ENCODE measurements around the gene BCL10. TPM values are rescaled to one million over a fixed set of nuclear protein-coding genes. Genes with fewer than 3 reads are reported as not detected.

BCL10 gene
- total RNA-seq, 2 experiments from 2014 or later, result 50.0 to 52.0 TPM

DNA sequence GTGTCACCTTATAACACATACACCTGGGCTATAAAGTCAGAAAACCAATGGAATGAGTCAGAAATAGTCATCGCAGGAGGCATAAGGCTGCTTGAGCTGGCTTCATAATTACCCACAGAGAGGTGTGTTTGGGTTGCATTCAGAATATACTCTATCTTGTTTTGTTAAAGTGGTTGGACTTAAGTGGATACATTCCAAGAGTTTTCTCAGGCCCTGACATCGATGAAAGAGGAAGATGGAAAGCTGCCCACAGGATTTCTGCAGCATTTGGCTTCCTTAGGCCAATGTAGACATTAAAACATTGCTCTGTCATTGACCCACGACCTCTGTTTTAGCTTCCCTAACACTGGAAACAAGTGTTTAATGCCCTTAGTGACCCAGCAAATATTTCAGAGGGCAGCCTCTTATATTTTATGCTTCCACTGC lies 18.6 kb upstream of the BCL10 start:
- Histone ChIP-seq H3K9me3 (ENCODE audit: control insufficient read depth in 1 of 2, insufficient read depth in 1 of 2, low read length in 2 of 2) (no peaks in the 10 kb centered on the region), H3K36me3 (ENCODE audit: insufficient read depth, low read length) (no peaks in the 10 kb centered on the region), H3K4me1 (ENCODE audit: insufficient read depth, low read length) (peaks cover 13% of the 10 kb centered on the region), H3K4me3 (ENCODE audit: low read length) (no peak overlapping the region), H3K27me3 (ENCODE audit: control insufficient read depth in 1 of 2, insufficient read depth in 2 of 2, low read length in 2 of 2) (no peaks in the 10 kb centered on the region), H3K27ac (ENCODE audit: low read depth in 1 of 2, low read length in 2 of 2) (no peak overlapping the region)
- intact Hi-C loops (cut with DNase I, micrococcal nuclease), result no loop called here
- H3K27ac Mint-ChIP-seq, result no peak overlapping the region
- no peak for DNase-seq
- TF ChIP-seq, protein P1, sequence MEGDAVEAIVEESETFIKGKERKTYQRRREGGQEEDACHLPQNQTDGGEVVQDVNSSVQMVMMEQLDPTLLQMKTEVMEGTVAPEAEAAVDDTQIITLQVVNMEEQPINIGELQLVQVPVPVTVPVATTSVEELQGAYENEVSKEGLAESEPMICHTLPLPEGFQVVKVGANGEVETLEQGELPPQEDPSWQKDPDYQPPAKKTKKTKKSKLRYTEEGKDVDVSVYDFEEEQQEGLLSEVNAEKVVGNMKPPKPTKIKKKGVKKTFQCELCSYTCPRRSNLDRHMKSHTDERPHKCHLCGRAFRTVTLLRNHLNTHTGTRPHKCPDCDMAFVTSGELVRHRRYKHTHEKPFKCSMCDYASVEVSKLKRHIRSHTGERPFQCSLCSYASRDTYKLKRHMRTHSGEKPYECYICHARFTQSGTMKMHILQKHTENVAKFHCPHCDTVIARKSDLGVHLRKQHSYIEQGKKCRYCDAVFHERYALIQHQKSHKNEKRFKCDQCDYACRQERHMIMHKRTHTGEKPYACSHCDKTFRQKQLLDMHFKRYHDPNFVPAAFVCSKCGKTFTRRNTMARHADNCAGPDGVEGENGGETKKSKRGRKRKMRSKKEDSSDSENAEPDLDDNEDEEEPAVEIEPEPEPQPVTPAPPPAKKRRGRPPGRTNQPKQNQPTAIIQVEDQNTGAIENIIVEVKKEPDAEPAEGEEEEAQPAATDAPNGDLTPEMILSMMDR (IDR thresholded peaks at IDR 0.05), result no peak
- no peaks in the 10 kb centered on the region for H3K9me3 Mint-ChIP-seq
- POLR2A ChIA-PET, result no interaction called here
- H3K36me3 Mint-ChIP-seq (ENCODE audit: low read depth), result no peaks in the 10 kb centered on the region
- H3K4me3 Mint-ChIP-seq, result no peak overlapping the region
- CTCF ChIA-PET, result no interaction called here
- ATAC-seq (ENCODE audit: poor library complexity), result no peak
- H3K4me1 Mint-ChIP-seq (ENCODE audit: low read depth), result peaks cover 10% of the 10 kb centered on the region
- H3K27me3 Mint-ChIP-seq, result no peaks in the 10 kb centered on the region

DNA sequence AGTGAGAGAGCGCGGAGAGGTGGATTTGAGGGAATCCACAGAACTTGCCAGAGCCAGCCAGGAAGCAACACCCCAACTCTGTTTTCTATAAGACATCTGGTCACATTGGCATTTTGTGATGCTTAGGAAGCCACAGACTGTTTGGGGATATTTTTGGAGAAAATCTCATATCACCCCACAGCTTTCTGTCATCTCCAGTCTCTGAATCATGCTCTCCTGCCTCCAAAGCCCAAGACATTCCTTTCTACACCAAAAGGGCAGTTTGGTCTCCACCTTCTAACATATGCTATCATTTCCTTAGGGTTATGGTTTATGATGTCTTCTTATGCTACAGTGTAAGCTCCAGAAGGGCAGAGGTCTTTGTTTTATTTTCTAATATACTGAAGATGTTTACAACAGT lies 14.4 kb upstream of the BCL10 start:
- ChIA-PET POLR2A (interaction anchor here (1.4 kb wide), 1 partner anchor 15 kb away, joined by 3 read pairs; the partner anchor contains the start of gene BCL10), CTCF (no interaction called here)
- intact Hi-C loops (cut with DNase I, micrococcal nuclease), result no loop called here
- Mint-ChIP-seq H3K4me1 (ENCODE audit: low read depth) (no peaks in the 10 kb centered on the region), H3K9me3 (no peaks in the 10 kb centered on the region), H3K27ac (no peak overlapping the region), H3K27me3 (no peaks in the 10 kb centered on the region), H3K4me3 (no peak overlapping the region), H3K36me3 (ENCODE audit: low read depth) (no peaks in the 10 kb centered on the region)
- no peak overlapping the region for H3K4me3 ChIP-seq (ENCODE audit: low read length)
- no peak overlapping the region for H3K27ac ChIP-seq (ENCODE audit: low read depth in 1 of 2, low read length in 2 of 2)
- no peak for ATAC-seq (ENCODE audit: poor library complexity)
- H3K9me3 ChIP-seq (ENCODE audit: control insufficient read depth in 1 of 2, insufficient read depth in 1 of 2, low read length in 2 of 2), result no peaks in the 10 kb centered on the region
- TF ChIP-seq, protein P1 (IDR thresholded peaks at IDR 0.05), result no peak
- H3K27me3 ChIP-seq (ENCODE audit: control insufficient read depth in 1 of 2, insufficient read depth in 2 of 2, low read length in 2 of 2), result no peaks in the 10 kb centered on the region
- DNase-seq, result no peak
- H3K36me3 ChIP-seq (ENCODE audit: insufficient read depth, low read length), result no peaks in the 10 kb centered on the region
- no peaks in the 10 kb centered on the region for H3K4me1 ChIP-seq (ENCODE audit: insufficient read depth, low read length)

DNA sequence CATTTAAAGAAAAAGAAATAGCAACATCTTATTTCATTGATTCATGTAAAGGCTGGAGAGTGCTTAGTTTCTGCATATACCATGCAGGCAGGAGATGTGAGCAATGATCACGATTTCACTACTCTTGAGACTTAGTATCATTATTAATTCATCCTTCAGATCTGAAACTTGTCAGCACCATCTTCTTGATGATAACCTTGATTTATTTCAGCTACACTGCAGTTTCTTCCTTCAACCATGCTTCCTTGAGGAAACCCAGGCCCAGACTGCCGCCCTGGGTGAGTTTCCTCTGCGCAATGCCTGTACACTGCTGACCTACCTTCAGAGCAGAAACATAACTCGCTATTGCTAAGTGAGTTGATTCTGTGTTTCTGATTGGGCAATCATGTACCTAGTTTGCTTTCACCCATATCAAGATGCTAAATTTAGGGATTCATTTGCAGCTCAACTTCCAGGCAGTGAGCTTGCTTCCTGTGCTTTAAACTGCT lies 13.5 kb upstream of the BCL10 start:
- TF ChIP-seq, protein P1 (IDR thresholded peaks at IDR 0.05), result no peak
- Histone ChIP-seq H3K27me3 (ENCODE audit: control insufficient read depth in 1 of 2, insufficient read depth in 2 of 2, low read length in 2 of 2) (no peaks in the 10 kb centered on the region), H3K4me3 (ENCODE audit: low read length) (no peak overlapping the region), H3K9me3 (ENCODE audit: control insufficient read depth in 1 of 2, insufficient read depth in 1 of 2, low read length in 2 of 2) (no peaks in the 10 kb centered on the region), H3K27ac (ENCODE audit: low read depth in 1 of 2, low read length in 2 of 2) (no peak overlapping the region), H3K36me3 (ENCODE audit: insufficient read depth, low read length) (no peaks in the 10 kb centered on the region), H3K4me1 (ENCODE audit: insufficient read depth, low read length) (no peaks in the 10 kb centered on the region)
- no peak for DNase-seq
- no peaks in the 10 kb centered on the region for H3K36me3 Mint-ChIP-seq (ENCODE audit: low read depth)
- H3K27me3 Mint-ChIP-seq, result no peaks in the 10 kb centered on the region
- H3K4me3 Mint-ChIP-seq, result no peak overlapping the region
- ATAC-seq (ENCODE audit: poor library complexity), result no peak
- no peaks in the 10 kb centered on the region for H3K4me1 Mint-ChIP-seq (ENCODE audit: low read depth)
- no peaks in the 10 kb centered on the region for H3K9me3 Mint-ChIP-seq
- CTCF ChIA-PET, result no interaction called here
- POLR2A ChIA-PET, result interaction anchor here (1.4 kb wide), 1 partner anchor 14 kb away, joined by 3 read pairs; the partner anchor contains the start of gene BCL10
- H3K27ac Mint-ChIP-seq, result no peak overlapping the region
- intact Hi-C loops (cut with DNase I, micrococcal nuclease), result no loop called here
